IMR-90 (cell line): ENCODE data around the gene ZNF654. TPM values are rescaled to one million over a fixed set of nuclear protein-coding genes. Genes with fewer than 3 reads are reported as not detected.
A peak's percentile ranks its signal among the peaks of the same experiment; 100 is the strongest.

Experiments
- ATAC-seq: fragments of 200-7000 bp; cut with Tn5 transposase; 2 replicates; pipeline ENCODE4 v1.9.1; 2020; ENCODE audit warnings: low read depth, mild to moderate bottlenecking, moderate library complexity
- BruUV-seq: library from RNA; stranded (reverse); fragments of 400-500 nt; replicated peaks from 2 replicates; lab custom pipeline; 2021; lab: Mats Ljungman, UMichigan
- CTCF ChIA-PET: fragments of 300-600 bp; formaldehyde crosslinking; extraction: SDS; loops from one replicate; lab custom pipeline; 2021; ENCODE audit warnings: antibody characterized with exemption; lab: Yijun Ruan, JAX
- POLR2A ChIA-PET: fragments of 300-600 bp; sonication (Branson Sonifier 250); formaldehyde crosslinking; loops from one replicate; lab custom pipeline; 2022; ENCODE audit warnings: antibody characterized with exemption; ENCODE audit not compliant: unreplicated experiment; lab: Charles Lee
- DNase-seq: peaks from one replicate; pipeline ENCODE4 v3.0.0; 2013
- H2AFZ ChIP-seq: replicated peaks from 2 replicates; pipeline ENCODE3; 2013; ENCODE audit warnings: low read length, mild to moderate bottlenecking; ENCODE audit not compliant: poor library complexity
- H2AK5ac ChIP-seq: 2 replicates; pipeline ENCODE4 v1.6.1; 2013; ENCODE audit warnings: low read depth, low read length, inconsistent platforms
- H2AK9ac ChIP-seq: replicated peaks from 2 replicates; pipeline ENCODE3; 2013; ENCODE audit warnings: mild to moderate bottlenecking, low read depth, low read length, moderate library complexity; ENCODE audit not compliant: poor library complexity
- H2BK120ac ChIP-seq: 2 replicates; pipeline ENCODE4 v1.6.1; 2013; ENCODE audit warnings: low read depth, low read length, inconsistent platforms
- H2BK15ac ChIP-seq: 3 replicates; pipeline ENCODE4 v1.6.1; 2013; ENCODE audit warnings: low read depth, low read length, inconsistent platforms
- H2BK20ac ChIP-seq: 2 replicates; pipeline ENCODE4 v1.6.1; 2013; ENCODE audit warnings: low read depth, mild to moderate bottlenecking, inconsistent platforms, low read length, moderate library complexity
- H2BK5ac ChIP-seq: 2 replicates; pipeline ENCODE4 v1.6.1; 2013; ENCODE audit warnings: mild to moderate bottlenecking, low read depth, low read length, inconsistent platforms; ENCODE audit not compliant: poor library complexity, severe bottlenecking
- H3K14ac ChIP-seq: replicated peaks from 2 replicates; pipeline ENCODE4 v1.6.1; 2013; ENCODE audit warnings: low read depth, low read length, inconsistent platforms
- H3K18ac ChIP-seq: 2 replicates; pipeline ENCODE4 v1.6.1; 2013; ENCODE audit warnings: low read depth, low read length, control low read depth
- H3K23ac ChIP-seq: 2 replicates; pipeline ENCODE4 v1.6.1; 2013; ENCODE audit warnings: low read depth, low read length, inconsistent platforms
- H3K27ac ChIP-seq: 2 replicates; pipeline ENCODE4 v1.5.1; 2013; ENCODE audit warnings: mild to moderate bottlenecking, control low read depth, low read length; ENCODE audit not compliant: insufficient read depth
- H3K27me3 ChIP-seq: 2 replicates; pipeline ENCODE4 v1.6.1; 2013; ENCODE audit warnings: low read length; ENCODE audit not compliant: control insufficient read depth, insufficient read depth
- H3K36me3 ChIP-seq: 2 replicates; pipeline ENCODE4 v1.6.1; 2013; ENCODE audit warnings: low read length, mixed read lengths; ENCODE audit not compliant: control insufficient read depth, insufficient read depth
- H3K4ac ChIP-seq: 2 replicates; pipeline ENCODE4 v1.6.1; 2013; ENCODE audit warnings: low read depth, low read length, inconsistent platforms
- H3K4me1 ChIP-seq: 2 replicates; pipeline ENCODE4 v1.6.1; 2013; ENCODE audit warnings: low read length, mixed read lengths; ENCODE audit not compliant: control insufficient read depth, insufficient read depth
- H3K4me2 ChIP-seq: 2 replicates; pipeline ENCODE4 v1.6.1; 2013; ENCODE audit warnings: low read depth, mild to moderate bottlenecking, control low read depth, low read length, moderate library complexity
- H3K4me3 ChIP-seq: 2 replicates; pipeline ENCODE4 v1.5.1; 2013; ENCODE audit warnings: low read depth, mild to moderate bottlenecking, control low read depth, low read length, moderate library complexity; ENCODE audit not compliant: insufficient read depth
- H3K56ac ChIP-seq: 2 replicates; pipeline ENCODE4 v1.6.1; 2013; ENCODE audit warnings: low read length, inconsistent platforms; ENCODE audit not compliant: insufficient read depth; ENCODE audit errors: extremely low read depth
- H3K79me1 ChIP-seq, 2 experiments: 2 replicates each; pipeline ENCODE4 v1.6.1; 2013; ENCODE audit warnings: low read length in 2 of 2, inconsistent platforms in 1 of 2, low read depth in 1 of 2
- H3K9ac ChIP-seq: 2 replicates; pipeline ENCODE4 v1.6.1; 2013; ENCODE audit warnings: low read depth, low read length, control low read depth
- H3K9me1 ChIP-seq: 2 replicates; pipeline ENCODE4 v1.6.1; 2013; ENCODE audit warnings: low read length, inconsistent platforms; ENCODE audit not compliant: insufficient read depth
- H3K9me3 ChIP-seq: 2 replicates; pipeline ENCODE4 v1.6.1; 2013; ENCODE audit warnings: low read length; ENCODE audit not compliant: control insufficient read depth, insufficient read depth
- H4K20me1 ChIP-seq: 2 replicates; pipeline ENCODE4 v1.6.1; 2013; ENCODE audit warnings: low read length, inconsistent platforms; ENCODE audit not compliant: insufficient read depth
- H4K5ac ChIP-seq: 2 replicates; pipeline ENCODE4 v1.6.1; 2013; ENCODE audit warnings: mild to moderate bottlenecking, low read depth, low read length, control low read depth
- H4K8ac ChIP-seq, 2 experiments: 2 replicates each; pipeline ENCODE4 v1.6.1; 2013; ENCODE audit warnings: low read depth in 2 of 2, low read length in 2 of 2, control low read depth in 1 of 2, inconsistent platforms in 1 of 2
- H4K91ac ChIP-seq: 2 replicates; pipeline ENCODE4 v1.6.1; 2013; ENCODE audit warnings: low read depth, low read length, inconsistent platforms; ENCODE audit not compliant: insufficient read depth
- CEBPB ChIP-seq: IDR thresholded peaks from 2 replicates; pipeline ENCODE4 v1.6.1; 2012; ENCODE audit warnings: low read depth, low read length, improper control_type of control experiment
- SMC3 ChIP-seq: fragments of 150-350 bp; IDR thresholded peaks from 2 replicates; pipeline ENCODE4 v1.6.1; 2016; ENCODE audit warnings: low read depth, mild to moderate bottlenecking, antibody characterized with exemption, low read length, moderate library complexity
- WGBS, 2 experiments: methylation state at CpG; one replicate each; pipeline versions ENCODE4 v1.1.5 to v1.1.7; 2013; ENCODE audit warnings: missing lambda C conversion rate in 2 of 2; ENCODE audit not compliant: insufficient read length in 1 of 2; ENCODE audit errors: extremely low coverage in 2 of 2; 5-methylcytosine and 5-hydroxymethylcytosine counted together
- dilution Hi-C: fragments of 300-500 bp; cut with HindIII; formaldehyde crosslinking; loops from one replicate; pipeline ENCODE4 v1.14.3; 2018; ENCODE audit warnings: low sequenced_read_pairs; ENCODE audit not compliant: unreplicated experiment
- in situ Hi-C: fragments of 300-500 bp; cut with MboI; formaldehyde crosslinking; loops from 3 replicates; pipeline ENCODE4 v1.14.3; 2019; ENCODE audit warnings: low sequenced_read_pairs, inconsistent platforms, mixed read lengths
- intact Hi-C: fragments of 100-400 bp; cut with micrococcal nuclease; formaldehyde crosslinking; loops from 2 replicates; pipeline ENCODE4 v1.10.0; 2022
- polyA plus RNA-seq, 3 experiments: library from polyadenylated mRNA; depleted of rRNA; stranded (reverse); fragments of >200 nt; gene quantifications; 2 replicates each; pipeline ENCODE4 v1.2.3, GENCODE V29; 2012; ENCODE audit warnings: low replicate concordance in 1 of 3
- total RNA-seq: library from RNA; depleted of rRNA; stranded (reverse); fragments of >200 nt; gene quantifications from 2 replicates; pipeline ENCODE4 v1.2.3, GENCODE V29; 2012

ZNF654 gene
- total and polyA plus RNA-seq, 2 of the 4 experiments (the other 2 are of a cell fraction), result 3.3 to 11.5 TPM

- WGBS, 2 experiments, result 20% methylated on average over 1 of the region's 6 CpGs; no CpG with 5 or more reads in 1 of the 2 experiments
- H2BK5ac ChIP-seq, result no peak overlapping the region
- H2BK20ac ChIP-seq, result no peak overlapping the region
- dilution Hi-C loops, result no loop called here
- no peak overlapping the region for H2AK5ac ChIP-seq
- H3K9ac ChIP-seq, result no peak overlapping the region
- H3K4me1 ChIP-seq, result peaks cover 2% of the 10 kb centered on the region; the same call in 1 of the 2 replicates
- H2AK9ac ChIP-seq, result no peak overlapping the region
- H4K8ac ChIP-seq, result no peak overlapping the region
- H3K27ac ChIP-seq, result no peak overlapping the region
- ChIA-PET CTCF (interaction anchor here (0.6 to 1.7 kb wide), 4 partner anchors 22 to 1790 kb away, joined by 3 to 4 read pairs (median 4); no protein-coding TSS in a partner anchor), POLR2A (no interaction called here)
- no peak overlapping the region for H3K14ac ChIP-seq
- BruUV-seq, result no TSS peak
- H3K4me3 ChIP-seq, result no peak overlapping the region
- H3K27me3 ChIP-seq, result no peaks in the 10 kb centered on the region
- H2BK15ac ChIP-seq, result no peak overlapping the region
- H3K9me3 ChIP-seq, result no peaks in the 10 kb centered on the region
- no peaks in the 10 kb centered on the region for H3K36me3 ChIP-seq
- DNase-seq, result peak; percentile 24
- no peak overlapping the region for H3K18ac ChIP-seq
- H4K5ac ChIP-seq, result no peak overlapping the region
- H3K56ac ChIP-seq, result no peak overlapping the region
- H3K79me1 ChIP-seq, result no peaks in the 10 kb centered on the region; a peak in 1 of 4 replicates
- intact Hi-C loops, result no loop called here
- H4K20me1 ChIP-seq, result no peaks in the 10 kb centered on the region
- no peak overlapping the region for H3K23ac ChIP-seq
- in situ Hi-C loops, result no loop called here
- no peaks in the 10 kb centered on the region for H3K9me1 ChIP-seq
- H3K4me2 ChIP-seq, result no peak overlapping the region
- ATAC-seq, result peak; percentile 55; the same call in 1 of the 2 replicates
- H2AFZ ChIP-seq, result no peak overlapping the region
- no peak overlapping the region for H3K4ac ChIP-seq
- no peak overlapping the region for H4K91ac ChIP-seq
- TF ChIP-seq SMC3 (no peak), CEBPB (peak; percentile 44)
- H2BK120ac ChIP-seq, result no peak overlapping the region
These were observed 108.1 kb downstream of the ZNF654 start for GRCh38 chr3:88167173-88167572.
